Trophoblast cell (in vitro differentiated cells and primary cell): ENCODE results near the gene PCDHB12.
"Not testable (repeated sequence)": the region's sequence is repeated elsewhere in the genome, so short reads cannot be mapped to it uniquely, and the experiment has no call there.

Experiments
- DNase-seq, 2 donors: peaks; one replicate each; pipeline ENCODE4 v3.0.0-alpha.2; 2016
- H2AFZ ChIP-seq: 2 replicates; pipeline ENCODE4 v1.6.1; 2013; ENCODE audit warnings: low read length, moderate library complexity, mild to moderate bottlenecking; ENCODE audit not compliant: insufficient read depth, poor library complexity
- H2AK5ac ChIP-seq: 2 replicates; pipeline ENCODE4 v1.6.1; 2013; ENCODE audit warnings: mild to moderate bottlenecking, low read length
- H2BK120ac ChIP-seq: 2 replicates; pipeline ENCODE4 v1.6.1; 2013; ENCODE audit warnings: low read length, mild to moderate bottlenecking, moderate library complexity; ENCODE audit not compliant: insufficient read depth, poor library complexity
- H2BK12ac ChIP-seq: 2 replicates; pipeline ENCODE4 v1.6.1; 2013; ENCODE audit warnings: mild to moderate bottlenecking, low read length, moderate library complexity
- H2BK5ac ChIP-seq: 2 replicates; pipeline ENCODE4 v1.6.1; 2013; ENCODE audit warnings: low read length, low read depth, moderate library complexity, mild to moderate bottlenecking; ENCODE audit not compliant: poor library complexity
- H3K14ac ChIP-seq: 2 replicates; pipeline ENCODE4 v1.6.1; 2013; ENCODE audit warnings: mild to moderate bottlenecking, low read length
- H3K18ac ChIP-seq: 2 replicates; pipeline ENCODE4 v1.6.1; 2013; ENCODE audit warnings: mild to moderate bottlenecking, low read length
- H3K23ac ChIP-seq: 2 replicates; pipeline ENCODE4 v1.6.1; 2013; ENCODE audit warnings: low read length
- H3K27ac ChIP-seq: 2 replicates; pipeline ENCODE4 v1.5.1; 2013; ENCODE audit warnings: low read depth, mild to moderate bottlenecking, inconsistent platforms, low read length, moderate library complexity
- H3K27me3 ChIP-seq: 2 replicates; pipeline ENCODE4 v1.6.1; 2013; ENCODE audit warnings: inconsistent platforms, mild to moderate bottlenecking, low read length, moderate library complexity; ENCODE audit not compliant: insufficient read depth
- H3K36me3 ChIP-seq, 2 experiments: 1 replicate in 1 of 2; 2 replicates in 1 of 2; pipeline ENCODE4 v1.6.1; 2013; ENCODE audit warnings: low read length in 2 of 2, mild to moderate bottlenecking in 2 of 2, moderate library complexity in 1 of 2; ENCODE audit not compliant: insufficient read depth in 2 of 2, control insufficient read depth in 1 of 2
- H3K4ac ChIP-seq: 2 replicates; pipeline ENCODE4 v1.6.1; 2013; ENCODE audit warnings: low read depth, mild to moderate bottlenecking, low read length, moderate library complexity
- H3K4me1 ChIP-seq, 2 experiments: 1 replicate in 1 of 2; 2 replicates in 1 of 2; pipeline ENCODE4 v1.6.1; 2013; ENCODE audit warnings: low read length in 2 of 2, mild to moderate bottlenecking in 2 of 2, moderate library complexity in 1 of 2; ENCODE audit not compliant: insufficient read depth in 2 of 2, control insufficient read depth in 1 of 2
- H3K4me2 ChIP-seq: 2 replicates; pipeline ENCODE4 v1.6.1; 2013; ENCODE audit warnings: inconsistent platforms, mild to moderate bottlenecking, low read length, moderate library complexity
- H3K4me3 ChIP-seq: 2 replicates; pipeline ENCODE4 v1.5.1; 2013; ENCODE audit warnings: mild to moderate bottlenecking, low read depth, low read length, inconsistent platforms
- H3K79me1 ChIP-seq: one replicate; pipeline ENCODE4 v1.6.1; 2013; ENCODE audit warnings: low read length
- H3K79me2 ChIP-seq: 2 replicates; pipeline ENCODE4 v1.6.1; 2013; ENCODE audit warnings: low read length, mild to moderate bottlenecking; ENCODE audit not compliant: control insufficient read depth, insufficient read depth, poor library complexity
- H3K9ac ChIP-seq: 2 replicates; pipeline ENCODE4 v1.6.1; 2013; ENCODE audit warnings: mild to moderate bottlenecking, low read length
- H3K9me3 ChIP-seq: 2 replicates; pipeline ENCODE4 v1.6.1; 2013; ENCODE audit warnings: low read depth, mild to moderate bottlenecking, control low read depth, inconsistent platforms, low read length; ENCODE audit not compliant: insufficient read depth
- H4K12ac ChIP-seq: 2 replicates; pipeline ENCODE4 v1.6.1; 2013; ENCODE audit warnings: low read depth, mild to moderate bottlenecking, low read length, moderate library complexity
- H4K8ac ChIP-seq: 2 replicates; pipeline ENCODE4 v1.6.1; 2013; ENCODE audit warnings: low read depth, mild to moderate bottlenecking, low read length, moderate library complexity
- H4K91ac ChIP-seq: one replicate; pipeline ENCODE4 v1.6.1; 2013; ENCODE audit warnings: low read depth, mild to moderate bottlenecking, low read length, moderate library complexity
- WGBS: extraction: QIAGEN DNeasy Blood & Tissue Kit; methylation state at CpG from one replicate; pipeline ENCODE4 v1.1.7; 2013; ENCODE audit warnings: missing lambda C conversion rate; ENCODE audit not compliant: insufficient read length, insufficient coverage; ENCODE audit errors: extremely low coverage; 5-methylcytosine and 5-hydroxymethylcytosine counted together

Gene PCDHB12

DNA sequence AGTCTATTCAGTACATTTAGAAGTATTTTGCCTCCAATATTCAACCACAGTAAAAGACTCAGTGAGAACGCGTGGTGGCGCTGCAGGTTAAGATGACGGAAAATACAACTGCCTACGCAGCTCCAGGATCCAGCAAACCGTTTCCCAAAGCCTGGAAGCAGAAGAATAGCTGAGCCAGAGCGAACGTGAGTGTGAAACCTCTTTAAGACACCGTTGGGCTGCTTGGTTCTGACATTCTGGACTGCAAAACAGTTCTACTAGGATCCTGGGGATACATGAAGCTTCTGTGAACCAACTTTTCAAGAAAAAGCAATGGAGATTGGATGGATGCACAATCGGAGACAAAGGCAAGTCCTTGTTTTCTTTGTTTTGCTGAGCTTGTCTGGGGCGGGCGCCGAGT is 26.3 kb upstream of the PCDHB12 start, which contains the start of gene PCDHB16:
PCDHB16 (plus strand) TSS at position 140 of the 400 bp plus-strand sequence; CDS start at position 313, 173 bp downstream.
- peak within 1 kb of the TSS; percentile 54 for H3K9ac ChIP-seq
- peak within 1 kb of the TSS; percentile 14 for H4K8ac ChIP-seq
- no peak within 1 kb of the TSS for H2BK5ac ChIP-seq
- no peaks in the 10 kb centered on the region for H3K36me3 ChIP-seq
- peaks cover 2% of the 10 kb centered on the region for H3K9me3 ChIP-seq
- H3K4ac ChIP-seq, result no peak within 1 kb of the TSS
- H2AK5ac ChIP-seq, result no peak within 1 kb of the TSS
- no peaks in the 10 kb centered on the region for H3K27me3 ChIP-seq
- WGBS, result no CpG with 5 or more reads among the region's 13 CpGs
- no peak within 1 kb of the TSS for H2BK12ac ChIP-seq
- no peak within 1 kb of the TSS for H3K14ac ChIP-seq
- no peak within 1 kb of the TSS for H3K18ac ChIP-seq
- H2BK120ac ChIP-seq, result no peak within 1 kb of the TSS
- H3K27ac ChIP-seq, result no peak within 1 kb of the TSS
- DNase-seq, result no peak
- H3K23ac ChIP-seq, result no peak within 1 kb of the TSS
- peak within 1 kb of the TSS; percentile 61 for H3K4me2 ChIP-seq
- no peaks in the 10 kb centered on the region for H3K79me1 ChIP-seq
- no peaks in the 10 kb centered on the region for H3K4me1 ChIP-seq
- H2AFZ ChIP-seq, result peak within 1 kb of the TSS; percentile 1
- peak within 1 kb of the TSS; percentile 60 for H3K4me3 ChIP-seq
- H4K12ac ChIP-seq, result peak within 1 kb of the TSS; percentile 44
- no peak within 1 kb of the TSS for H4K91ac ChIP-seq
- H3K79me2 ChIP-seq, result no peaks in the 10 kb centered on the region

DNA sequence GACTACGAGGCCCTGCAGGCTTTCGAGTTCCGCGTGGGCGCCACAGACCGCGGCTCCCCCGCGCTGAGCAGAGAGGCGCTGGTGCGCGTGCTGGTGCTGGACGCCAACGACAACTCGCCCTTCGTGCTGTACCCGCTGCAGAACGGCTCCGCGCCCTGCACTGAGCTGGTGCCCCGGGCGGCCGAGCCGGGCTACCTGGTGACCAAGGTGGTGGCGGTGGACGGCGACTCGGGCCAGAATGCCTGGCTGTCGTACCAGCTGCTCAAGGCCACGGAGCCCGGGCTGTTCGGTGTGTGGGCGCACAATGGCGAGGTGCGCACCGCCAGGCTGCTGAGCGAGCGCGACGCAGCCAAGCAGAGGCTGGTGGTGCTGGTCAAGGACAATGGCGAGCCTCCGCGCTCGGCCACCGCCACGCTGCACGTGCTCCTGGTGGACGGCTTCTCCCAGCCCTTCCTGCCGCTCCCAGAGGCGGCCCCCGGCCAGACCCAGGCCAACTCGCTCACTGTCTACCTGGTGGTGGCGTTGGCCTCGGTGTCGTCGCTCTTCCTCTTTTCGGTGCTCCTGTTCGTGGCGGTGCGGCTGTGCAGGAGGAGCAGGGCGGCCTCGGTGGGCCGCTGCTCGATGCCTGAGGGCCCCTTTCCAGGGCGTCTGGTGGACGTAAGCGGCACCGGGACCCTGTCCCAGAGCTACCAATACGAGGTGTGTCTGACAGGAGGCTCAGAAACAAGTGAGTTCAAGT is 24.2 kb upstream of the PCDHB12 start:
- not testable (repeated sequence) for H3K4me1 ChIP-seq, H3K4me3 ChIP-seq, DNase-seq, H3K36me3 ChIP-seq, H2AFZ ChIP-seq, H3K18ac ChIP-seq, H4K12ac ChIP-seq, H3K9ac ChIP-seq, H2BK12ac ChIP-seq, H3K79me2 ChIP-seq, H2AK5ac ChIP-seq, H3K4me2 ChIP-seq, H3K27ac ChIP-seq, H3K14ac ChIP-seq, H3K4ac ChIP-seq, H3K27me3 ChIP-seq, H3K9me3 ChIP-seq, H3K79me1 ChIP-seq, H2BK5ac ChIP-seq, H4K8ac ChIP-seq, H3K23ac ChIP-seq, H2BK120ac ChIP-seq, H4K91ac ChIP-seq
- WGBS, result no CpG with 5 or more reads among the region's 69 CpGs

DNA sequence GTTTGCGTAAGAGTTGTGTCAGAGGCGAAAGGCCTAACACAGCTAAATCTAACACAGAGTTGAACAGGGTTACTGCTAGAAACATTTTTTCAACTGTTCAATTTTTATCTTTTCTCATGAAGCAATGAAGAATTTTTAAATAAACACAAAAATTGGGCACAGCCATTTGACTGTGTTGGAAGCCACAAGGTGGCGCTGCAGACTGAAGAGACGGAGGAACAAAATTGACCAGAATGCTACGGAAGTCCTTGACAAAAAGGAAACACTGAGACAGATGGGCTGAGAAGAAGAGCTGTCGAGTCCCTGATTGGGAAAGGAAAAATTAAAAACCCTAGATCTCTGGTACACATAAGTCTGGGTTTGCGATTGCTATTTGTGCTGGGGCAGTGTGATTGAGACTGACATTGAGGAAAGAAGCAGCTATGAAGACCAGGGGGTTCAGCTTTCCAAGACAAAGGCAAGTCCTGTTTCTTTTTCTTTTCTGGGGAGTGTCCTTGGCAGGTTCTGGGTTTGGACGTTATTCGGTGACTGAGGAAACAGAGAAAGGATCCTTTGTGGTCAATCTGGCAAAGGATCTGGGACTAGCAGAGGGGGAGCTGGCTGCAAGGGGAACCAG is 21.5 kb upstream of the PCDHB12 start, which contains the start of gene PCDHB9:
PCDHB9 (plus strand) TSS at position 265 of the 616 bp plus-strand sequence; CDS start at position 423, 158 bp downstream.
- Histone ChIP-seq H2AK5ac (no peak within 1 kb of the TSS), H3K36me3 (no peaks in the 10 kb centered on the region), H4K91ac (no peak within 1 kb of the TSS), H3K4ac (no peak within 1 kb of the TSS), H2BK12ac (no peak within 1 kb of the TSS), H3K4me1 (no peaks in the 10 kb centered on the region), H2BK5ac (no peak within 1 kb of the TSS), H3K18ac (no peak within 1 kb of the TSS), H3K9ac (no peak within 1 kb of the TSS), H3K14ac (no peak within 1 kb of the TSS), H2BK120ac (no peak within 1 kb of the TSS), H3K27me3 (no peaks in the 10 kb centered on the region), H2AFZ (no peak within 1 kb of the TSS), H3K4me3 (no peak within 1 kb of the TSS), H3K79me2 (no peaks in the 10 kb centered on the region), H3K27ac (no peak within 1 kb of the TSS), H4K12ac (peak within 1 kb of the TSS; percentile 36), H3K23ac (no peak within 1 kb of the TSS), H4K8ac (peak within 1 kb of the TSS; percentile 36), H3K4me2 (peak within 1 kb of the TSS; percentile 39), H3K9me3 (peaks cover 2% of the 10 kb centered on the region), H3K79me1 (no peaks in the 10 kb centered on the region)
- no peak for DNase-seq
- no CpG with 5 or more reads among the region's 9 CpGs for WGBS

DNA sequence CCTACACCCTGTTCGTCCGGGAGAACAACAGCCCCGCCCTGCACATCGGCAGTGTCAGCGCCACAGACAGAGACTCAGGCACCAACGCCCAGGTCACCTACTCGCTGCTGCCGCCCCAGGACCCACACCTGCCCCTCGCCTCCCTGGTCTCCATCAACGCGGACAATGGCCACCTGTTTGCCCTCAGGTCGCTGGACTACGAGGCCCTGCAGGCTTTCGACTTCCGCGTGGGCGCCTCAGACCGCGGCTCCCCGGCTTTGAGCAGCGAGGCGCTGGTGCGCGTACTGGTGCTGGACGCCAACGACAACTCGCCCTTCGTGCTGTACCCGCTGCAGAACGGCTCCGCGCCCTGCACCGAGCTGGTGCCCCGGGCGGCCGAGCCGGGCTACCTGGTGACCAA is 19.8 kb upstream of the PCDHB12 start:
- not testable (repeated sequence) for H3K9me3 ChIP-seq, H4K12ac ChIP-seq, H3K4me1 ChIP-seq, H4K91ac ChIP-seq, H3K4me2 ChIP-seq, H3K18ac ChIP-seq, H3K23ac ChIP-seq, H3K79me2 ChIP-seq, H3K9ac ChIP-seq, H3K36me3 ChIP-seq, H2AFZ ChIP-seq, H3K27ac ChIP-seq, H3K27me3 ChIP-seq, DNase-seq, H2AK5ac ChIP-seq, H3K4ac ChIP-seq, H4K8ac ChIP-seq, H3K79me1 ChIP-seq, H2BK12ac ChIP-seq, H2BK120ac ChIP-seq, H3K4me3 ChIP-seq, H2BK5ac ChIP-seq, H3K14ac ChIP-seq
- WGBS, result no CpG with 5 or more reads among the region's 37 CpGs
